ENCODE data around the gene ABLIM3. TPM values are rescaled to one million over a fixed set of nuclear protein-coding genes. Genes with fewer than 3 reads are reported as not detected.

Gene ABLIM3
- polyA plus RNA-seq, 1 donor = 7.2 TPM

DNA sequence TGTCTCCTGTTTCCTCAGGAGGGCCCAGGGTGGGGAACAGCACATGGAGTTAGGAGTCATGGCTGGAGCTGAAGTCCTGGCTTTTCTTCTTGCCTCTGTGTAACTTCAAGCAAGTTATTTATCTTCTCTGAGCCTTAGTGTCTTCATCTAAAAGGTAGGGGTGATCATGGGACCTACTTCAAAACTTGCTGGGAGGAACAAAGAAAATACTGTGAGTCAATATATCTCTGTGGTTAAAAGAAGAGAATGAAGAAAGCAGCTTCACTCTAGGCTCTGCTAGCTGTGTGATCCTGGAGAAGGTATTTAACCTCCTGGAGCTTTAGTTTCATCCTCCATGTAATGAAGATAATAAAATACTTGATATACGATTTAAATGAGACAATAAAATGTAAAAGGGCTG lies 156.9 kb downstream of the ABLIM3 start:
- Histone ChIP-seq H3K27me3 (ENCODE audit: control insufficient read depth, insufficient read depth, low read length) (no peaks in the 10 kb centered on the region), H3K9me3 (ENCODE audit: control insufficient read depth, low read depth, low read length) (no peaks in the 10 kb centered on the region), H3K4me1 (ENCODE audit: control insufficient read depth, insufficient read depth, low read length) (peaks cover 37% of the 10 kb centered on the region), H3K36me3 (ENCODE audit: control insufficient read depth, insufficient read depth, low read length) (no peaks in the 10 kb centered on the region), H3K27ac (ENCODE audit: low read length) (peak overlapping the region; percentile 66), H3K4me3 (ENCODE audit: low read length) (no peak overlapping the region)
- DNase-seq = no peak
- no CpG with 5 or more reads among the region's 1 CpG for WGBS (ENCODE audit: insufficient coverage, low lambda C conversion rate)

DNA sequence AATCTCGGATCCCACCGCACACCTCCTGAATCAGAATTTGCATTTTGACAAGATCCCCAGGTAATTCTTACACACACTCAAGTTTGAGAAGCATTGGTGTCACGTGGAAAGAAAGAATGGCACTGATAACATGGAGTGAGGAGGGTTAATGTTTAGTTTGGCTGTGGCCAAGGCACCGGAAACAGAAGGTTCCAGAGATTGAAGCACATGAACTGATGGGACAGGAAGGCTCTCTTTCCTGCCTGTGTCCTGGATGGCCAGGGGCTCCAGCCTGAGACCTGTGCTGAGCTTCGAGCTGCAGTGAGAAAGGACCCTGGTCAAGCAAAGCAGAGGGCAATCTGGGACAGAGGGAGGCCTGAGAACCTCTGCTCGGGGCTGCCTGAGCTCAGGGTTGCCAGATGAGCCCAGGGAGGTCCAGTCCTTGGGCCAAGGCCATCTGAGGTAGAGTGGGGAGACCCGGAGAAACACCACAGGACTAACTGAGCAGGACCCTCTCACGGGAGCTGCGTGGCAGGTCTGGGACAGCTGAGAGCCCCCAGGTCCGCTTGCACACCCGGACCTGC lies 157.6 kb downstream of the ABLIM3 start:
- Histone ChIP-seq H3K27me3 (ENCODE audit: control insufficient read depth, insufficient read depth, low read length) (no peaks in the 10 kb centered on the region), H3K27ac (ENCODE audit: low read length) (peak overlapping the region; percentile 24), H3K4me3 (ENCODE audit: low read length) (no peak overlapping the region), H3K9me3 (ENCODE audit: control insufficient read depth, low read depth, low read length) (no peaks in the 10 kb centered on the region), H3K36me3 (ENCODE audit: control insufficient read depth, insufficient read depth, low read length) (no peaks in the 10 kb centered on the region), H3K4me1 (ENCODE audit: control insufficient read depth, insufficient read depth, low read length) (peaks cover 37% of the 10 kb centered on the region)
- WGBS (ENCODE audit: insufficient coverage, low lambda C conversion rate) = no CpG with 5 or more reads among the region's 11 CpGs
- DNase-seq = peak; percentile 19 to 55

DNA sequence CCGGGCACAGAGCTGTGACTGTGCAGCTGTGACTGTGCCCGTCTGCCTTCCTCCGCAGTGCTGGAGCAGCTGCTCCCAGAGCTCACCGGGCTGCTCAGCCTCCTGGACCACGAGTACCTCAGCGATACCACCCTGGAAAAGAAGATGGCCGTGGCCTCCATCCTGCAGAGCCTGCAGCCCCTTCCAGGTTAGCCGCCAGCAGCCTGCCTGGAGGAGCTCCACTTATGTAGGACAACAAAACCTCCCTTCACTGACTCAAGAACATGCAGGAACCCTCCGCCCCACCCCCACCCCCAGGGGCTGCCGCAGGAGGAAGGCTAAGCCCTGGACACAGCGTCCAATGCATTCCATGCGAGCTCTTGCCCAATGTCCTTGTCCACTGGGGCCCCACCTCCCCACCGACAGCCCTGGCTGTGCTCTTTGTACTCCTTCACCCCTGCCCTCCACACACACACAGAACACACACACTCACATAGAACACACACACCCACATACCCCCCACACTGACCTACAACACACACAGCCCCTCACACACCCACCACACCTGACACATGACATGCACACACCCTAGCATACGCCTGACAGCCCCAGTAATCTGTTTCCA lies 158.3 kb downstream of the ABLIM3 start:
- 60% methylated on average over 1 of the region's 14 CpGs for WGBS (ENCODE audit: insufficient coverage, low lambda C conversion rate)
- Histone ChIP-seq H3K27me3 (ENCODE audit: control insufficient read depth, insufficient read depth, low read length) (no peaks in the 10 kb centered on the region), H3K27ac (ENCODE audit: low read length) (peak overlapping the region; percentile 24), H3K4me3 (ENCODE audit: low read length) (no peak overlapping the region), H3K36me3 (ENCODE audit: control insufficient read depth, insufficient read depth, low read length) (no peaks in the 10 kb centered on the region), H3K9me3 (ENCODE audit: control insufficient read depth, low read depth, low read length) (no peaks in the 10 kb centered on the region), H3K4me1 (ENCODE audit: control insufficient read depth, insufficient read depth, low read length) (peaks cover 37% of the 10 kb centered on the region)
- DNase-seq = peak; percentile 59 to 75

DNA sequence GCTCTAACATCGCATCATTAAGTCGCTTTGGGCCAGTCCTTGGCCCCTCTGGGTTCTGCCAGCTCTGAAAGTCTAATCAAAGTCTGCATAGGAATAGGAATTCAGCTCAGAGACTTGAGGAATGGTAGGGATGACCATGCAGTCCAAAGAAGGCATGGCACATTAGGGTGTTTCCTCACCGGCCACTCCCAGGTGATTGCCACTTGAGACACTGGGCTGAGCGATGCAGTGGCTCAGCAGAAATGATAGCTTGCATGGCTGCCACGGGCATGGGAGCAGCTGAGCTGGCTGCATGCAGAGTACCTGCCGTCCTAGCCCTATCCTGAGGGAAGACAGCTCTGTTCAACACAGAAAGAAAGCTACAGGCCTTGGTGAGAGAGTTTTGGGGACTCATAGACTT lies 159.1 kb downstream of the ABLIM3 start:
- WGBS (ENCODE audit: insufficient coverage, low lambda C conversion rate) = no CpG with 5 or more reads among the region's 6 CpGs
- peak; percentile 38 to 48 for DNase-seq
- Histone ChIP-seq H3K27me3 (ENCODE audit: control insufficient read depth, insufficient read depth, low read length) (no peaks in the 10 kb centered on the region), H3K36me3 (ENCODE audit: control insufficient read depth, insufficient read depth, low read length) (no peaks in the 10 kb centered on the region), H3K4me1 (ENCODE audit: control insufficient read depth, insufficient read depth, low read length) (peaks cover 37% of the 10 kb centered on the region), H3K9me3 (ENCODE audit: control insufficient read depth, low read depth, low read length) (no peaks in the 10 kb centered on the region), H3K27ac (ENCODE audit: low read length) (peak overlapping the region; percentile 1), H3K4me3 (ENCODE audit: low read length) (no peak overlapping the region)

DNA sequence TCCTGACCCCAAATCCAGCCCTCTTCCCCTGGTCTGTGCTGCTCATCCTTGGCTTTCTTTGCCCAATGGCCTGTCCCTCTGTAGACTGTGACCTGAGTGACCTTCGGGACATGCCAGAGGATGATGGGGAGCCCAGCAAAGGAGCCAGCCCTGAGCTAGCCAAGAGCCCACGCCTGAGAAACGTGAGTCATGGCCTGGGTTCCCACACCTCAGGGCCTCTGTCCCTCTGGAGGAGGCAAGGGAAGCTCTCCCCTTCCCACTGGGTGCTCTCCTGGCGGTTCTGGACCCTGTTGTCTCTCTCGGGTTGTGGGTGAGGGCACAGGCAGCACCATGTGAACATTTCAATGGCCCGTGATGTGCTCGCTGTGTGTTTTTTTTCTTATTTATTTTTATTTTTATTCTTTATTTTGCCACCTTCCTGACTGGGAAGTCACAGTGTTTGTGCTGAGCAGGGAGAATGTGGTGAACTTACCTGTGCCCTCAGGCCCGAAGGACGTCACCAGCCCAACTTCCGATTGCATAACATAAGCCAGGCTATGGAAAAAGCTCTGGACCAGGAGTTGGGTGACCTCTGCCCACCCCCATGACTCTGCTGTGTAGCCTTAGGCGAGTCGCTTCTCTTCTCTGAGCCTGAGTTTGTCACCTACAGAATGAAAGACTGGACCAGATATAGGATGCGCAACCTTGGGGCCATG lies 159.9 kb downstream of the ABLIM3 start:
- Histone ChIP-seq H3K36me3 (ENCODE audit: control insufficient read depth, insufficient read depth, low read length) (no peaks in the 10 kb centered on the region), H3K27me3 (ENCODE audit: control insufficient read depth, insufficient read depth, low read length) (no peaks in the 10 kb centered on the region), H3K4me1 (ENCODE audit: control insufficient read depth, insufficient read depth, low read length) (peaks cover 37% of the 10 kb centered on the region), H3K9me3 (ENCODE audit: control insufficient read depth, low read depth, low read length) (no peaks in the 10 kb centered on the region), H3K27ac (ENCODE audit: low read length) (no peak overlapping the region), H3K4me3 (ENCODE audit: low read length) (no peak overlapping the region)
- 100% methylated on average over 2 of the region's 13 CpGs for WGBS (ENCODE audit: insufficient coverage, low lambda C conversion rate)
- no peak for DNase-seq

DNA sequence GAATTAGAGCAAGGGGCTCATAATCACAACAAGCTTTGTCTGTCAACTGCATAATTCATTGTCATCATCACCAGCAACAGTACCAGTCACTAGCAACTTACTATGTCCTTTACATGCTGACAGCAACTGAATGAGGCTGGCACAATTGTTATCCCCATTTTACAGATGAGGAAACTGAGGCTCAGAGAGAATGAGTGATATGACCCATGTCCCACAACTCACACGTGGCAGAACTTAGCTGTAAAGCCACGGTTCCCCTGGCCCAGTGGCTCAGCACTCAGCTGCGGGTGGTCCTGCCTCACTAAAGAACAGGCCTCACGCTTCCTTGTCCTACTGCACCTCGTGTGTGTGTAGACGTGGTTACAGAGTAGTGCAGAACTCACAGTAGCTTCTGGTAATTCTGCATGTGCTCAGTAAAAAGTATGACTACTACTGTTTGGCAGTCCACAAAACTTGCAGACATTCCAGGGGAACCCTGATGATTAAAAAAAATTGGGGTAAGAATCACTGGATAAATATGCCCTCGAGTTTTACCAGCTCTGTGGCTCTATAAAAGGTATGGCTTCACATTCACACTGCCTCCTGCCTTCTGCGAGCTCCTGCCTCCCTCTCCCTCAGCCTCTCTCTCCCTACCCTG lies 160.6 kb downstream of the ABLIM3 start:
- Histone ChIP-seq H3K36me3 (ENCODE audit: control insufficient read depth, insufficient read depth, low read length) (no peaks in the 10 kb centered on the region), H3K4me3 (ENCODE audit: low read length) (no peak overlapping the region), H3K9me3 (ENCODE audit: control insufficient read depth, low read depth, low read length) (no peaks in the 10 kb centered on the region), H3K27ac (ENCODE audit: low read length) (no peak overlapping the region), H3K27me3 (ENCODE audit: control insufficient read depth, insufficient read depth, low read length) (no peaks in the 10 kb centered on the region), H3K4me1 (ENCODE audit: control insufficient read depth, insufficient read depth, low read length) (peaks cover 37% of the 10 kb centered on the region)
- no peak for DNase-seq
- 100% methylated on average over 1 of the region's 8 CpGs for WGBS (ENCODE audit: insufficient coverage, low lambda C conversion rate)

DNA sequence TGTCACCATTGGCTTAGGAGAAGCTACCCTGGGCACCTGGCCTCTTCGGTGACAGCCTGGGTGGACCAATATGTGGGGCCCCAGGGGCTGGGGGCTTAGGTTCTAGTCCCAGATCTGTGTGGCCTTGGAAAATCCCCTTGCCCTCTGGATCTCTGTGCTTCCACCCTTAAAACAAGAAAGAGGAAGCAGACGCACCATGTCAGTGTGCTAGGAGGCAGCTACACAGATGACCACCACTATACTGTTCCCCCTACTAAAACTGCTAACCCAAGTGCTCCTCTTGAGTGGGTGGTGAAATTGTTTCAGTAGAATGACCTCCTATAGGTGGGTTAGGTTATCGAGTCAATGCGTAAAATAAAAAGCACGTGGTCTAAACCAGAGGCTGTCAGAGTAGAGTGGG lies 161.3 kb downstream of the ABLIM3 start:
- H3K9me3 ChIP-seq (ENCODE audit: control insufficient read depth, low read depth, low read length) = no peaks in the 10 kb centered on the region
- no CpG with 5 or more reads among the region's 5 CpGs for WGBS (ENCODE audit: insufficient coverage, low lambda C conversion rate)

DNA sequence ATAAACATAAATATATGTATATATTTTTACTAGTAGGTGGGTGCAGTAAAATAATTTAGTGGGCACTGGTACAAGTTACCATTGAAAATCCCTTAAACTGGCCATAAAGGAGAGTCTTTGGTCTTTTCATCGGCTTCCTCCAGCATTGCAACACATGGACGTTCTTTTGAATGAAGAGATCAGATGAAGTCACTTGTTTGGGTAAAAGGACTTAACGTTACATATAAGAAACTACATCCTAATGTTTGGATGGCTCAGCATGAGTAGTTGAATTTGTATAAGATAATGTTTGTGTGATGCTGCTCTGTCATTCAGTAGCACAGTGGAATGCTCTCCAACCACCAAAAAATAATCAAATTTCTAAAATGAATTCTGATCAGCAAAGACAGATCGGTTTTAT lies 161.9 kb downstream of the ABLIM3 start:
- no peak overlapping the region for H3K4me3 ChIP-seq (ENCODE audit: low read length)
- no peaks in the 10 kb centered on the region for H3K36me3 ChIP-seq (ENCODE audit: control insufficient read depth, insufficient read depth, low read length)
- H3K27ac ChIP-seq (ENCODE audit: low read length) = no peak overlapping the region
- H3K4me1 ChIP-seq (ENCODE audit: control insufficient read depth, insufficient read depth, low read length) = peaks cover 26% of the 10 kb centered on the region
- H3K9me3 ChIP-seq (ENCODE audit: control insufficient read depth, low read depth, low read length) = no peaks in the 10 kb centered on the region
- no peak for DNase-seq
- no peaks in the 10 kb centered on the region for H3K27me3 ChIP-seq (ENCODE audit: control insufficient read depth, insufficient read depth, low read length)
- no CpG with 5 or more reads among the region's 4 CpGs for WGBS (ENCODE audit: insufficient coverage, low lambda C conversion rate)

More for the DNA sequence above, 161.3 kb downstream of the ABLIM3 start:
- Histone ChIP-seq H3K27ac (ENCODE audit: low read length) (no peak overlapping the region), H3K4me1 (ENCODE audit: control insufficient read depth, insufficient read depth, low read length) (peaks cover 31% of the 10 kb centered on the region), H3K4me3 (ENCODE audit: low read length) (no peak overlapping the region), H3K36me3 (ENCODE audit: control insufficient read depth, insufficient read depth, low read length) (no peaks in the 10 kb centered on the region), H3K27me3 (ENCODE audit: control insufficient read depth, insufficient read depth, low read length) (no peaks in the 10 kb centered on the region)
- no peak for DNase-seq

DNA sequence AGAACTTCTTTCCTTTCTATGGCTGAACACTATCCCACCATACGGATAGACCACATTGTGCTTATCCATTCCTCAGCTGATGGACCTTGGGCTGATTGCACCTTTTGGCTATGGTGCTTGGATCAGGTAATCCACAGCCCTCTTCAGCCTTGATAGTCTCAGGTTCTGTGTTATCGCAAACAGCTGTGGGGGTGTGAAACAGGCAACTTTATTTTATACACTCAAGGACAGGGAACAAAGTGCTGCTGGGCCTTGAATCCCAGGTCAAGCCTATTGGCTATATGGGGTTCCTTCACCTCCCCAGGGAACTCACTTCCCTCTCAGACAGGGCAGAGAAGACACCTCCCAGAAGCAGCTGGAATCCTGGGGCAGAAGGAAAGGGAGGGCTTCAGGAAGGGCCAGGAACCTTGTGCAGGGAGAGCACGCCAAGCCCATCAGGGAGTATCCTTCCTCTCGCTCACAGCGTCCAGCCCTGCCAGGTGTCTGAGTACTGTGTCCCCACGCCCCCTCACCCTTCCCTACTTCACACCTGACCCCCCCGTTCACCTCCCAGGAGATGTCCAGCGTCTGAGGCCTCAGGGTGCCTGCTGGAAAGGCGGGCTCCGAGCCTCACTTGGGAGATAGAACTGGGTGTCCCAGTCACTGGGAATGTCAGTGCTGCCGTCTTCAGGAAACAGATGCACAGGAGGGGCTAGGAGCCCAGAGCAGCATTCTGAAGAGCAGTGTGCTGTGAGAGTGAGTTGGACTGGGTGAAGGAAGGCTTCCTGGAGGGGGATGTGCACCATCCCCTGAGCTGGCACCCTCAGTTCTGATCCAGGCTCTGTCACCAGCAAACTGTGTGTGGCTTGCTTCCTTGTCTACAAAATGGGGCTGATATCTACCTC lies 163.1 kb downstream of the ABLIM3 start:
- no peak overlapping the region for H3K4me3 ChIP-seq (ENCODE audit: low read length)
- no peak overlapping the region for H3K27ac ChIP-seq (ENCODE audit: low read length)
- H3K9me3 ChIP-seq (ENCODE audit: control insufficient read depth, low read depth, low read length) = no peaks in the 10 kb centered on the region
- WGBS (ENCODE audit: insufficient coverage, low lambda C conversion rate) = no CpG with 5 or more reads among the region's 11 CpGs
- H3K36me3 ChIP-seq (ENCODE audit: control insufficient read depth, insufficient read depth, low read length) = no peaks in the 10 kb centered on the region
- H3K27me3 ChIP-seq (ENCODE audit: control insufficient read depth, insufficient read depth, low read length) = no peaks in the 10 kb centered on the region
- DNase-seq = no peak
- H3K4me1 ChIP-seq (ENCODE audit: control insufficient read depth, insufficient read depth, low read length) = peaks cover 14% of the 10 kb centered on the region

DNA sequence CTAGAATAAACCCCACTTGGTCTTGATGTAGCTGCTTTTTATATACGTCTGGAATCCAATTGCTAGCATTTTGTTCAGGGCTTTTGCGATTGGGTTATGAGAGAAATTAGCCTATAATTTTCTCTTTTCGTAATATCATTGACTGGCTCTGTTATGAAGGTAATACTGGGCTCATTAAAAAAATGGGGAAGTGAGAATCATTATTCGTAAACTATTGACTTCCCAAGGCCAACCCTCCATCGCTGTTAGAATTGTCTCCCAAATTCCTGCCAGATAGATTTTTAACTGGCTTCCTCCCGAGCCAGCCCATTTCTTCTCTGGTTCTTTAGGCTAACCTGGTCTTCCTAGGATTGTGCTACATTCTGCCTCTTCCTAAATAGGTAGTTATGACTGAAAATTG lies 168.1 kb downstream of the ABLIM3 start:
- H3K9me3 ChIP-seq (ENCODE audit: control insufficient read depth, low read depth, low read length) = no peaks in the 10 kb centered on the region
- no peaks in the 10 kb centered on the region for H3K36me3 ChIP-seq (ENCODE audit: control insufficient read depth, insufficient read depth, low read length)
- WGBS (ENCODE audit: insufficient coverage, low lambda C conversion rate) = 100% methylated on average over 1 of the region's 6 CpGs
- H3K27ac ChIP-seq (ENCODE audit: low read length) = no peak overlapping the region
- no peaks in the 10 kb centered on the region for H3K27me3 ChIP-seq (ENCODE audit: control insufficient read depth, insufficient read depth, low read length)
- H3K4me1 ChIP-seq (ENCODE audit: control insufficient read depth, insufficient read depth, low read length) = no peaks in the 10 kb centered on the region
- no peak for DNase-seq
- no peak overlapping the region for H3K4me3 ChIP-seq (ENCODE audit: low read length)
